Activated naive CD8-positive, alpha-beta T cell treated with anti-CD3 and anti-CD28 coated beads, Interleukin-2, amount 50 U/mL, for 24 hours (primary cell): ENCODE measurements around the gene PABPC1L.

Source experiments
- ATAC-seq: fragments of 150-1000 bp; cut with Tn5 transposase; one replicate; pipeline ENCODE4 v1.10.0; 2021
- DNase-seq: peaks from one replicate; pipeline ENCODE4 v3.0.0; 2021
- H3K27ac Mint-ChIP-seq: one replicate; pipeline ENCODE4 v1.8.0; 2021; ENCODE audit warnings: mild to moderate bottlenecking, mixed read lengths
- H3K27me3 Mint-ChIP-seq: one replicate; pipeline ENCODE4 v1.8.0; 2021; ENCODE audit warnings: mixed read lengths
- H3K36me3 Mint-ChIP-seq: one replicate; pipeline ENCODE4 v1.8.0; 2021; ENCODE audit warnings: low read depth, mixed read lengths
- H3K4me1 Mint-ChIP-seq: one replicate; pipeline ENCODE4 v1.8.0; 2021; ENCODE audit warnings: mixed read lengths
- H3K4me3 Mint-ChIP-seq: one replicate; pipeline ENCODE4 v1.8.0; 2021; ENCODE audit warnings: mild to moderate bottlenecking, moderate library complexity, mixed read lengths
- H3K9me3 Mint-ChIP-seq: one replicate; pipeline ENCODE4 v1.8.0; 2021; ENCODE audit warnings: mixed read lengths

Gene PABPC1L

GRCh38 chr20:44988631-44989171 is 78.8 kb downstream of the PABPC1L start:
- no peak for ATAC-seq
- H3K4me3 Mint-ChIP-seq = peak overlapping the region; percentile 76
- no peak for DNase-seq
- no peaks in the 10 kb centered on the region for H3K27me3 Mint-ChIP-seq
- H3K36me3 Mint-ChIP-seq = peaks cover 65% of the 10 kb centered on the region
- H3K27ac Mint-ChIP-seq = peak overlapping the region; percentile 90
- H3K9me3 Mint-ChIP-seq = no peaks in the 10 kb centered on the region
- peaks cover 70% of the 10 kb centered on the region for H3K4me1 Mint-ChIP-seq
